Activated CD8-positive, alpha-beta memory T cell treated with anti-CD3 and anti-CD28 coated beads, Interleukin-2, amount 10 ng/mL, durations not matched to agents 7 days and 5 days (primary cell): ENCODE results near the gene TPTE. TPM values are rescaled to one million over a fixed set of nuclear protein-coding genes. Genes with fewer than 3 reads are reported as not detected.
"Not testable (repeated sequence)": the region's sequence is repeated elsewhere in the genome, so short reads cannot be mapped to it uniquely, and the experiment has no call there.

Experiments used
- ATAC-seq: fragments of 150-1000 bp; cut with Tn5 transposase; one replicate; pipeline ENCODE4 v1.10.0; 2021; ENCODE audit warnings: moderate library complexity
- CTCF ChIA-PET: fragments of 350-600 bp; sonication (Branson Sonifier 250); formaldehyde crosslinking; loops from one replicate; lab custom pipeline; 2021; ENCODE audit warnings: antibody characterized with exemption; lab: Charles Lee
- DNase-seq: peaks from one replicate; pipeline ENCODE4 v3.0.0-alpha.2; 2020
- H3K27ac Mint-ChIP-seq: one replicate; pipeline ENCODE4 v1.8.0; 2021; ENCODE audit warnings: mild to moderate bottlenecking, mixed read lengths
- H3K27me3 Mint-ChIP-seq: one replicate; pipeline ENCODE4 v1.8.0; 2021; ENCODE audit warnings: mixed read lengths
- H3K36me3 Mint-ChIP-seq: one replicate; pipeline ENCODE4 v1.8.0; 2021; ENCODE audit warnings: mild to moderate bottlenecking, mixed read lengths
- H3K4me1 Mint-ChIP-seq: one replicate; pipeline ENCODE4 v1.8.0; 2021; ENCODE audit warnings: mixed read lengths
- H3K4me3 Mint-ChIP-seq: one replicate; pipeline ENCODE4 v1.8.0; 2021; ENCODE audit warnings: mild to moderate bottlenecking, moderate library complexity, mixed read lengths
- H3K9me3 Mint-ChIP-seq: one replicate; pipeline ENCODE4 v1.8.0; 2022; ENCODE audit warnings: low read depth, mixed read lengths
- total RNA-seq, 2 experiments: library from RNA; stranded (reverse); gene quantifications; one replicate each; pipeline ENCODE4 v1.2.3, GENCODE V29; 2021

TPTE gene
- total RNA-seq, 2 experiments from 2014 or later, result not detected

- H3K36me3 Mint-ChIP-seq, ATAC-seq, H3K4me1 Mint-ChIP-seq, H3K27me3 Mint-ChIP-seq, DNase-seq, CTCF ChIA-PET, H3K27ac Mint-ChIP-seq, H3K4me3 Mint-ChIP-seq: not testable (repeated sequence)
- H3K9me3 Mint-ChIP-seq, result peaks cover 21% of the 10 kb centered on the region
Observed at GRCh38 chr21:10570803-10571202, 49.4 kb downstream of the TPTE start.

GRCh38 chr21:10574531-10575310 lies 53.3 kb downstream of the TPTE start:
- ATAC-seq, DNase-seq, H3K36me3 Mint-ChIP-seq, CTCF ChIA-PET, H3K27me3 Mint-ChIP-seq, H3K4me1 Mint-ChIP-seq, H3K27ac Mint-ChIP-seq, H3K4me3 Mint-ChIP-seq: not testable (repeated sequence)
- peaks cover 14% of the 10 kb centered on the region for H3K9me3 Mint-ChIP-seq

- H3K4me3 Mint-ChIP-seq, result no peak overlapping the region
- no peak for ATAC-seq
- no peaks in the 10 kb centered on the region for H3K4me1 Mint-ChIP-seq
- H3K36me3 Mint-ChIP-seq, result no peaks in the 10 kb centered on the region
- no peak for DNase-seq
- H3K9me3 Mint-ChIP-seq, result peaks cover 14% of the 10 kb centered on the region
- CTCF ChIA-PET, result no interaction called here
- no peaks in the 10 kb centered on the region for H3K27me3 Mint-ChIP-seq
- no peak overlapping the region for H3K27ac Mint-ChIP-seq
Observed at GRCh38 chr21:10575311-10575667, 53.9 kb downstream of the TPTE start.

GRCh38 chr21:10578910-10579309 lies 57.5 kb downstream of the TPTE start:
- H3K27me3 Mint-ChIP-seq, ATAC-seq, H3K4me3 Mint-ChIP-seq, H3K27ac Mint-ChIP-seq, DNase-seq, H3K36me3 Mint-ChIP-seq, CTCF ChIA-PET, H3K4me1 Mint-ChIP-seq: not testable (repeated sequence)
- peaks cover 14% of the 10 kb centered on the region for H3K9me3 Mint-ChIP-seq

GRCh38 chr21:10589115-10589514 lies 67.7 kb downstream of the TPTE start:
- H3K27ac Mint-ChIP-seq, H3K36me3 Mint-ChIP-seq, H3K4me3 Mint-ChIP-seq, H3K27me3 Mint-ChIP-seq, CTCF ChIA-PET, DNase-seq, H3K4me1 Mint-ChIP-seq, ATAC-seq: not testable (repeated sequence)
- peaks cover 10% of the 10 kb centered on the region for H3K9me3 Mint-ChIP-seq

- ATAC-seq, H3K4me1 Mint-ChIP-seq, H3K27me3 Mint-ChIP-seq, H3K36me3 Mint-ChIP-seq, H3K4me3 Mint-ChIP-seq, CTCF ChIA-PET, H3K27ac Mint-ChIP-seq, H3K9me3 Mint-ChIP-seq, DNase-seq: not testable (repeated sequence)
Observed at GRCh38 chr21:10607074-10607473, 85.7 kb downstream of the TPTE start.

GRCh38 chr21:10614285-10614684 lies 92.9 kb downstream of the TPTE start:
- CTCF ChIA-PET, H3K9me3 Mint-ChIP-seq, H3K36me3 Mint-ChIP-seq, H3K27me3 Mint-ChIP-seq, H3K4me3 Mint-ChIP-seq, ATAC-seq, H3K4me1 Mint-ChIP-seq, DNase-seq, H3K27ac Mint-ChIP-seq: not testable (repeated sequence)

GRCh38 chr21:10616061-10616460 lies 94.7 kb downstream of the TPTE start:
- DNase-seq, H3K36me3 Mint-ChIP-seq, H3K4me3 Mint-ChIP-seq, H3K9me3 Mint-ChIP-seq, H3K27me3 Mint-ChIP-seq, CTCF ChIA-PET, H3K4me1 Mint-ChIP-seq, ATAC-seq, H3K27ac Mint-ChIP-seq: not testable (repeated sequence)

- Mint-ChIP-seq H3K36me3 (no peaks in the 10 kb centered on the region), H3K9me3 (peaks cover 6% of the 10 kb centered on the region), H3K27ac (no peak overlapping the region), H3K4me1 (no peaks in the 10 kb centered on the region), H3K27me3 (no peaks in the 10 kb centered on the region), H3K4me3 (no peak overlapping the region)
- ATAC-seq (no peak), DNase-seq (no peak)
- CTCF ChIA-PET, result no interaction called here
Observed at GRCh38 chr21:10616535-10616934, 95.2 kb downstream of the TPTE start.

GRCh38 chr21:10617133-10617752 lies 95.9 kb downstream of the TPTE start:
- H3K9me3 Mint-ChIP-seq, H3K4me1 Mint-ChIP-seq, H3K27ac Mint-ChIP-seq, CTCF ChIA-PET, H3K36me3 Mint-ChIP-seq, H3K4me3 Mint-ChIP-seq, H3K27me3 Mint-ChIP-seq, ATAC-seq, DNase-seq: not testable (repeated sequence)

GRCh38 chr21:10627316-10627863 lies 106.0 kb downstream of the TPTE start:
- CTCF ChIA-PET, result no interaction called here
- no peak for ATAC-seq
- no peak overlapping the region for H3K27ac Mint-ChIP-seq
- no peak for DNase-seq
- no peaks in the 10 kb centered on the region for H3K36me3 Mint-ChIP-seq
- no peaks in the 10 kb centered on the region for H3K27me3 Mint-ChIP-seq
- no peaks in the 10 kb centered on the region for H3K4me1 Mint-ChIP-seq
- no peaks in the 10 kb centered on the region for H3K9me3 Mint-ChIP-seq
- no peak overlapping the region for H3K4me3 Mint-ChIP-seq

- H3K36me3 Mint-ChIP-seq, ATAC-seq, H3K27ac Mint-ChIP-seq, DNase-seq, CTCF ChIA-PET, H3K4me3 Mint-ChIP-seq, H3K4me1 Mint-ChIP-seq, H3K9me3 Mint-ChIP-seq, H3K27me3 Mint-ChIP-seq: not testable (repeated sequence)
Observed at GRCh38 chr21:10629239-10629638, 107.9 kb downstream of the TPTE start.

- H3K36me3 Mint-ChIP-seq, H3K4me1 Mint-ChIP-seq, DNase-seq, H3K27me3 Mint-ChIP-seq, H3K9me3 Mint-ChIP-seq, H3K4me3 Mint-ChIP-seq, H3K27ac Mint-ChIP-seq, ATAC-seq, CTCF ChIA-PET: not testable (repeated sequence)
Observed at GRCh38 chr21:10630829-10631228, 109.4 kb downstream of the TPTE start.

- H3K27ac Mint-ChIP-seq, ATAC-seq, CTCF ChIA-PET, H3K36me3 Mint-ChIP-seq, DNase-seq, H3K4me3 Mint-ChIP-seq, H3K9me3 Mint-ChIP-seq, H3K27me3 Mint-ChIP-seq, H3K4me1 Mint-ChIP-seq: not testable (repeated sequence)
Observed at GRCh38 chr21:10631316-10631715, 109.9 kb downstream of the TPTE start.
